HG03469 (cell line): ENCODE results near the gene TPP1.

Experiments
- ATAC-seq: cut with Tn5 transposase; IDR thresholded peaks from one replicate; pipeline ENCODE4 v1.9.1; 2021; ENCODE audit warnings: mild to moderate bottlenecking, moderate library complexity, moderate number of reproducible peaks; ENCODE audit not compliant: unreplicated experiment

The TPP1 gene

DNA sequence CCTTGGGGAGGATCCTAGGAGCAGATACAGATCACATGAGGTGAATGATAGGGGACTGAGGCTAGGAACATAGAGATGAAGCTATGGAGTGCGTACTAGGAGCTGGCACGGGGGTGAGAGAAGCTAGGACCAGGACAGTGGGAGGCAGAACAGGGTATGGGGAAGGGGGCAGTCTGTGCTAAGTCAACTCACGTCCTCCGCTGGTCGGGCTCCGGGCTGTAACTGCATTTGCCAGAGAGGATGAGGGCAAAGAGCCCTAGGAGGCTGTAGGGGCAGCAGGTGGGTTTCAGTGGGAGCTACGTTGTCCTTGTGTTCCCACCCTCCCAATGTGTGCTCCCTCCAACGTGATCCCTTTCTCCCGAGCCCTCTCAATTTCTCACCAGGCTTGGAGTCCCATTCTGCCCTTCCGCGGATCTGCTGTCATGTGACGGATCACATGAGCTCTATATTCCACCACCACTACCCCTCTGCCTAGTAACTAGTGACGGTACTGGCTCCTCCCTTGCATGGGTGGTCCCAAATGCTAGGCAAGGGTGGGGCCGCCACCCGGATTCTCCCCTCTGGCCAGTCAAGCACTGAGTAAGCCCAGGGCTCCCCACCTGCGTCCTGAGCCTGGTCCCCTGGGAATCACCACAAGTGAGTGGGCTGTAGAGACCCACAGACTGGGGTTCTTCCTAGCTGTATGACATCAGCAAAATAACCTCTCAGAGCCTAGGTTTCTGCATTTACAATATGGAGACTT is at the start of gene TPP1:
Gene TPP1 (minus strand): TSS at position 419 of the 742 bp plus-strand sequence. CDS start 22 bp downstream, at position 397.
- ATAC-seq, result peak; percentile 97

DNA sequence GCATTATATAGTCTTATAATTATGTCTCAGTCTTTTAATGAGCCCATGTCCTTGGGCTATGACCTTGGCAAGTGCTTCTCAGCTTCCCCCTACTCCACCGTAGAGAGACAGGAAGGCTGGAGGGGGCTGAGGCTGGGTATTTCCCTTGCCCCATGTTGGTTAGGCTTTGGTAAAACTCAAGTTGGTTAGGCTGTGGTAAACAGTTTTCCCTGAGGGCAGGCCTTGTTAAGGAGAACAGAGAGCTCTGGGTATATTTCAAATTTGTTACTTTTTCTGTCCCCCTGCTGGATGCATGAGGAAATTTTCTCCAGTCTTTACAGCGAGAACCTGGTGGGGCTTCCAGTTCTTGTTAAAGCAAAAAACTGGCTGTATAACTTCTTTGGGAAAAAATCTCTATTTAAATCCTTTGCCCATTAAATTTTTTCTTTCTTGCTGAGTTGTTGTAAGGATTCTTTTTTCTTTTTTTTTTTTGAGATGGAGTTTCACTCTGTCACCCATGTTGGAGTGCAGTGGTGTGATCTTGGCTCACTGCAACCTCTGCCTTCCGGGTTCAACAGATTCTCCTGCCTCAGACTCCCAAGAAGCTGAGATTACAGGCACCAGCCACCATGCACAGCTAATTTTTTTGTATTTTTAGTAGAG is 48.6 kb upstream of the TPP1 start:
- ATAC-seq, result no peak

DNA sequence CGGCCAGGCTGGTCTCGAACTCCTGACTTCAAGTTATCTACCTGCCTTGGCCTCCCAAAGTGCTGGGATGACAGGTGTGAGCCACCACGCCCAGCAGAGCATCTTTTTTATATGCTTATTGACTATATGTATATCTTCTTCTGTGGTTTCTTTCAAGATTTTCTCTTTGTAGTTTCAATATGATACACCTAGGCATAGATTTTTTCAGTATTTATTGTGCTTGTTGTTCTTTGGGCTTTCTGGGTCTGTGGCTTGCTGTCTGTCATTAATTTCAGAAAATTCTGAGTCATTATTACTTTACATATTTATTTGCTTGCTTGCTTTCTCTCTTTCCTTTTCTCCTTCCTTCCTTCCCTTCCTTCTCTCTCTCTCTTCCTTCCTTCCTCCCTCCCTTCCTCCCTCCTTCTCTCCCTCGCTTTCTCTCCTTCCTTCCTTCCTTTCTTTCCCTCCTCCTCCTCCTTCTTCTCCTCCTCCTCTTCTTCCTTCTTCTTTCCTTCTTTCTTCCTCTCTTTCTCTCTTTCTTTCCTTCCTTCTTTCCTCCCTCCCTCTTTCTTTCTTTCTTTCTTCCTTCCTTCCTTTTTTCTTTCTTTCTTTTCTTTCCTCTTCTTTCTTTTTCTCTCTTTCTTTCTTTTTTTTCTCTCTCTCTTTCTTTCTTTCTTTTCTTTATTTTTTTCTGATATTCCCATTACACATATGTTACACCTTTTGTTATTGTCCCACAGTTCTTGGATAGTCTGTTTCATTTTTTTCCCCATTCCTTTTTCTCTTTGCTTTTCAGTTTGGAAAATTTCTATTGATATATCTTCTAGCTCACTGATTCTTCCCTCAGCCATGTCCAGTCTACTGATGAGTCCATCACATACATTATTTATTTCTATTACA is 47.3 kb upstream of the TPP1 start:
- no peak for ATAC-seq

DNA sequence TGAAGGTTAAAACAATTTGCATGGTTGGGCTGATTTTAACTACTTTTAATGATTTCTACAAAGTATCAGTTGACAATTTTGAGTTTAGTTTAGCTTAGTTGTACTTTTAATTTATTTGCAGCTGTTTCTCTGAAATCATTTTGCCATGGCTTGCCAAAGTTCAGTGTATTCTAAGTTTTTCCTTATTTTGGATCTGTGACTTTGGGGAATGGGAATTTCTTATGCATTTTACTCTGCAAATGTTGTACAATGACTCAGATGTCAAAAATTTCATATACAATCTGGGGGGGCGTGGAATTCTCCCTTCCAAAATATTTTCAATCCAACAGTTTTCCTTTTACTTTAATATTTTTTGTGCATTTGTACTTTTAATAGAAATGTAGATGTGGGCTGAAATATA is 45.3 kb upstream of the TPP1 start:
- no peak for ATAC-seq

DNA sequence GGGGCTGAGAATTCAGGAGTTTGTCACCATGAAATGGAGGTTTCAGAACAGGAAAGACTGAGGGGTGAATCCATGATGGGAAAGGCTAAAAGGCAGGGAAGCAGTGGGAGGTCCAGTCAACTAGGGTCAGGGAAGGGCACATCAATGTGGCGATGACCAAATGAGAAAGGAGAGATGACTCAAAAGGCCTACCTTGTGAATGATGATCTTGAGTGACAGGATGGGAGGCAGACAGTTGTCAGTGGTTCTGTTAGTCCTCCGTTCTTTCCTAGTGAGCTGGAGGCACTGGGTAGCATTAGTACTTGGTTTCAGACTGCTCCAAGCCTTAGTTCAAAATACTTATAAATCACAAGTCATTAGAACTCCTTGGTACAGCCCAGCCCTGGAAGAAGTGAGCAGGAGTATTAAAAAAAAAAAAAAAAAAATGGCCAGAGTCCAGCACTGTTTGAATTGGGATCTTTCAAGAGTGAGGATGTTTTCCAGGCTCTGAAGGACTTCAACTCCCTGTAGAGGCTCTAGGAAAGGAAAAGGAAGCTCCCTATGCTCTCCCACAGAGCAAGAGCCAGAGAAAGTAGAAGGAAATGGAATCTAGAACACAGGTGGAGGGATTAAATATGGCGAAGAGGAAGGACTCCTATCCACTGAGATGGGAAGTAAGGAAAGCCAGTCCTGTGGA is 44.7 kb upstream of the TPP1 start:
- ATAC-seq, result no peak

DNA sequence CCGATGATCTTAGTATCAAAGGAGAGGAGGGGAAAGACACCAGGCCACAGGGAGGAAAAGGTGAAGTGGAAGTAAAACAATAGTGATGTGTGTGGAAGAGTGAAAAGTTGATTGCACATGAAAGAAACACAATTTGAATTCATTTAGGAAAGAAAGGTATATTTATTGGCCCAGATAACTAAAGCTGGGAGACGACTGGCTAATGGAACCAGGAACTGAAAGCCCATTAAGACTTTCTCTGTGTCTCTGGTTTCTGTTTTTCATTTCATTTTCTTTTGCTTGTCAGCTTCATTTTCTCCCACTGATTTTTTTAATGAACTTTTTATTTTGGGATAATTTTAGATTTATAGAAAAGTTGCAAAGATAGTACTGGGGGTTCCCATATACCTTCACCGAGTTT is 41.5 kb upstream of the TPP1 start:
- ATAC-seq, result no peak

DNA sequence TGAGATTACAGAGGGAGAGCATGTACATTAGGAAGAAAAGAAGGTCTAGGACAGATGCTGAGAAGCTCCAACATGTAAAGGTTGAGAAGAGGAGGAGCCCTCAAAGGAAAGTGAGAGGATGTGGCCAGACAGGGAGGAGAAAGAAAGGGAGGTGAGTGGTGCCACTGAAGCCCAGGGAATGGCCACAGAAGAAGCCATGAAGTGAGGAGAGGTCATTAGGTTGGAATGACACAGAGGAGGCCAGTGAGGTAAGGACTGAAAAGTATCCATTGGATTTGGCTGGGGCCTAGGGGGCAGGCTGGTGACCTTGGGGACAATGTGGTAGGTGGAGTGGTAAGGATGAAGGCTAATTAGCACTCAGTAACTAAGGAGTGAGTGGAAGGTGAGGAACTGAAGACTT is 39.4 kb upstream of the TPP1 start:
- no peak for ATAC-seq

DNA sequence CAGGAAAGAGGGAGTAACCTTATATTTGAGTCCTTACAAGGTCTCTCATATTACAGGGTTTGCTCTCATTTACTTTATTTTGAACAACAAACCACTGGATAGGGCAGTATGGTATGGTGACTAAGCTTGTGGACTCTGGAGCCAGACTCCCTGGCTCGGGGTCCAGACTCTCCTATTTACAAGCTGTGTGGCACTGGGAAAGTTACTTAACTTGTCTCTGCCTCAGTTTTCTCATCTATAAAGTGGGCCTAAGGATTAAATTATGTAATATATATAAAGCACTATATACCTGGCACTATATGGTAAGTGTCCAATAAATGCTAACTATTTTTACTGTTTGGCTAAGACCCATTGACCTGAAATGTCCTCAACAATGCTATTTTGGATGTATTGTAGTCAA is 38.1 kb upstream of the TPP1 start:
- no peak for ATAC-seq

DNA sequence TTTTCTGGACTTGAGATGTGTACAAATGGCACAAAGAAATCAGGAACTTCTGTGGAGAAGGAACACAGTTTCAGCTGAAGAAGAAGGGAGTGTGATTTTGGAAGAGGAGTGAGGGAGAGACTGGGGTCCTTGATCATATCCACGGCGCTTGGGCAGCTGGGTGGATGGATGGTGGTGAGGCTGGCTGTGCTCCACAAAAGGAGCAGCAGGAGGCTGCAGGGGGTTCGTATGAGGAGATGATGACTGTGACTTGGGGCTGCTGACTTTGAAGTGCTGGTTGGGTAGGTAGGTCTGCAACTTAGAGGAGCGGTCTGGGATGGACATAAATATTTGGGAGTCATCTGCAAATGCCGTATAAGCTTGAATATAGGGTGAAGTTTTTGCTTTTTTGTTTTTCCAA is 37.7 kb upstream of the TPP1 start:
- no peak for ATAC-seq

DNA sequence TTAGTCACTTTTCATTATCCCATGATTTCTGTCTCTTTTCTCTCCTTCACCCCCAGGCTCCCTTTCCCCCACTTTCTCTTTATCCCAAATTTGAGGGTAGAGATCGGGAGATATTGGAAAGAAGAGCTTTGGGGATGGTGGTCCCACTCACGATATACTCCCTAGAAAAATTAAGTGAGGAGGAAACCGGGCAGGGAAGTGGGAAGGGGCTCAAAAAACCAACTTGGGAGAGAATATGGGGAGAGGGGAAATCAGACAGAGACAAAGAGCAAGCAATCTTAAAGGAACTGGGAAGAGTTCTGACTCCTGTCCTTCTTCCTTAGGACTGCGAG is 37.3 kb upstream of the TPP1 start:
- ATAC-seq, result no peak

DNA sequence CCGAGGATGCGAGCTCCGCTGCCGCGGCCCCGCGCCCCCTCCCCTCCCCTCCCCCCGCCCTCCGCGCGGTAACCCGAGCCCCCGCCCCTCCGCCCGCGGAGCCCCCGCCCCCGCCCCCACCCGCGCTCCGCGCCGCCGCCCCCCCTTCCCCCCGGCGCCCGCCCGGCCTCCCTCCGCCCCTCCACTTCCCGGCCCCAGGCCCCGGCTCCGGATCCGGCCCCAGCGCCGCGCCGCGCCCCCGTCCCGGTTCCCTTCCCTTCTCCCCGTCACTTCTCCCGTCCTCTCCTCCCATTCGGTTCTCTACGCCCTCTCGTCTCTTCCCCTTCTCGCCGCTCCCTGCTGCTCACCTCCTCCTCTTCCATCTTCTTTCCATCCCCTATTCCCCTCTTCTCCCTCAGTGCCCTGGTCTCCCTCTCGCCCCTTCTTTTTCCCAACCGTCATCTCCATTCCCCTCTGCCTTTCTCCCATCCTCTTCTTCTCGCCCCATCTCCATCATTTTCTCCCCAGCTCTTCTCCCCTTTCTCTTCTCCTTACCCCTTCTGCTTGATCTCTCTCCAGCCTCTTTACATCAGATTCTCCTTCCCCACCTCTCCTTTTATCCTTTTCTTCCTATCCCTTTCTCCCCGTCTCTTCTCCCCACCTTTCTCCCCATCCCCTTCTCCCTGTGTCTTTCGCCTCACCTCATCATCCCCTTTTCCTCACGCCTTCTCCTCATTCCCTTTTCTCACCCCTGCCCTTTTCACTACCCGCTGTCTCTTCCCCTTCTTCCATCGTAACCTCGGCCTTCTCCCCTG is 36.8 kb upstream of the TPP1 start, which contains the start of gene DCHS1:
Gene DCHS1 (minus strand): TSS at position 20 of the 794 bp plus-strand sequence. CDS start 14,196 bp downstream, outside the sequence.
- ATAC-seq, result no peak

DNA sequence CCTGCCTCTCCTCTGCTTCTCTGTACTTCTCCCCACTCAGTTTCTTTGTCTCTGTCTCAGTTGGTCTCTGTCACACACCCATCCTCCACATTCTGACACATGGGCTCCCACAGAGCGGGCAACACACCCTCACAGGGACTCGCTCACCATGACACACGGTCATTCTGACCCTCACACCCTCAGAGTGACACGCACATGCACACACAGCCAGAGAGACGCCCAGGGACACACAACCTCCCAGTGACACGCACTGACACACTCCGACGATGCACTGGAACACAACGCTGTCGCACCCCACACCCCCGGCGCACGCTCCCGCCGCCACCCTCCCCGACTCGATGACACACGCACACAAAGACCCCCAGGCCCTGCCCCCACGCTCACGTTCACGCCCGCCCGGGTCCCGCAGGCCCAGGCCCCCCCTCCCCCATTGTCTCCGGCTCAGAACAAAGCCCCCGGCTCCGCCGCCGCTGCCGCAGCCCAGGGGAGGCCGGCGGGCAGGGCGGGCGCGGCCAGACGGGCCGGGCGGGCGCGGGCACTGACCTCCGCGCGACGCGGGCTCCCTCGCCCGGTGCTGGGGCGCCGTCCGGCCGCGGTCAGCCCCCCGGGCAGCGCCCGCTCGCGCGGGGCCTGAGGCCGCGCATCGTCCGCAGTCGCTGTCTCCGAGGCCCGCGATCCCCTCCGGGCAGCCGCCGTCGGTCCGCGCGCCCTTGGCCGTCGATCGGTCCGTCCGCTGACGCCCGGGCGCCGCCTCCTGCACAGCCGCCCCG is 36.0 kb upstream of the TPP1 start:
- no peak for ATAC-seq

DNA sequence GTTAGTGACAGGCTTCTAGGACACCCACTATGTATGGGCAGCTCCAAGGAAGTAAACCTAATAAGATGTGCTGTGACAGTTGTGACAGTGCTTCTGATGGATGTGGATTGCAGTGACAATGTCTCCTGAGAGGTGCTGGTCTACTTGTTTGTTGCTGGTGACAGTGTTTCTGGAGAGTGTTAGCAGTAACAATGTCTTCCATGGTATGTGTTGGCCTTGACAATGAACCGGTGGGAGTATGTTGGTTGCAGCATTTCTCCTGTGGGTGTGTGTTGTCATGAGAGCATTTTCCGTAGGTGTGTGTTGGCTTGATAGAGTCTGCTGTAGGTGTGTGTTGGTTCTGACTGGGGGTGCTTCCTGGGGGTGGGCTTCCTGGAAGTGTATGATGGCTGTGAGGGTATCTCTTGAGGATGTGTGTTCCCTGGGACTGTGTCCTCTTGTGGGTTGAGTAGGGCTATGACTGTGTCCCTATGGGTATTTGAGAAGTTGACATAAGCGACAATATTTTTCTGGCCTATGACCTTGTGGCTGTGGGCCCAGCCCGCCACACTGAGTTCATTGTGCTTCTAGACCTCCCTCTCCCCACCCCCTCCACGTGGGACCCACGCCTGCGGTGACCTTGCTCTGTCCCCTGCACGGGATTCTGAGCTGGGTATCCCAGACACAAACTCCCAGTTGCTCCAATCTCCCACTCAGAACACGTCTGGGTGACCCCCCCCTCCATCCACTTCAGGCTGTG is 35.2 kb upstream of the TPP1 start:
- ATAC-seq, result no peak

DNA sequence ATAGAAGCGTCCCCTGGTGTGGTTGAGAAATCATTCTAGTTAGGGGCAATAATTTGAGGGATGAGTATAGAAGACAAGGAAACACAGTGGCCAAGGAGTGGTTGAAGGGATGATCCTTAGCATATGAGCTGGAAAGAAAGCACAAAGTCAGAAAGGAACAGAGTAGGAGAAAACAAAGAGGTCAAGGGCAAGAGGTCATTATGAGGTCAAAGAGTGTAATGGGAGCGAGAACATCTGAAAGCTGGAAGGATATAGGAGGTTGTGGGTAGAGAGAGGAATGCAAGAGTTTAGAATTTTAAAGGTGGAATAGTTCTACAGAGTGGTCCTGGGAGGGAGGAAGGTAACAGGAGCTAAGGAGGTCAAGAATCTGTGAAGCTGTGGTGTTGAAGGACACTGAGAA is 34.4 kb upstream of the TPP1 start:
- no peak for ATAC-seq

DNA sequence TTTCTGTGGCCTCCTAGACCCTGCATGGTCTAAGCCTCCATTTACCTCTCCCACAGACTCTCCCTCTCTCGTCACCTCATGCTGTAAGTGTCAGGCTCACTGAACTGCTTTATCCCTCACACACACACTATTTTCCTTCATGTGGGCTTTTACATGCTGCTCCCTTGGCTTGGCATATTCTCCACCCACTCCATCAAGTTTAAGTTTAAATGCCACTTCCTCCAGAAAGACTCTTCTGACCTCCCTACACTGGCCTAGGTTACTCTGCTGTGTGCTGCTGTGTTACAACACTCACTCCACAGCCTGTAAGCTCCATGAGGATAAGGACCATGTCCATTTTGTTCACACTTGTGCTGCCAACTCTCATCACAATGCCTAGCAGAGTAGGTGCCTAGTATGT is 33.9 kb upstream of the TPP1 start:
- ATAC-seq, result no peak

DNA sequence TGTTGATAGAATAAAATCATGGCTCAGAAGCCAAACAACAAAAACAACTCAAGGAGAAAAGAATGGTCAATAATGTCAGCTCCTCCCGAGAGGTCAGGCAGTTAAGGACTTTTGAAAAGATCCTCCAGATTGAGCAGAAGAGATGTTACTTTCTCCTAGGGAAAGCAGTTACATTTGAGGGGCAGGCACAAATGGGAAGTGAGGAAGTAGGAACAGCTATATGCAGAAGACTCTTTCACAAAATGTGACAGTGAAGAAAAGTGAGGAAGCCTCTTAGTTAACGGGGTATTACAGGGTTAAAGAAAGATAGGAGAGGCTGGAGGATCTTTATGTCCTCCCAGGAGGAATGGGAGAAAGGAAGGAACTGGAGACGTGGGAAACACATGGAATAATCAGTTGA is 33.0 kb upstream of the TPP1 start:
- no peak for ATAC-seq

DNA sequence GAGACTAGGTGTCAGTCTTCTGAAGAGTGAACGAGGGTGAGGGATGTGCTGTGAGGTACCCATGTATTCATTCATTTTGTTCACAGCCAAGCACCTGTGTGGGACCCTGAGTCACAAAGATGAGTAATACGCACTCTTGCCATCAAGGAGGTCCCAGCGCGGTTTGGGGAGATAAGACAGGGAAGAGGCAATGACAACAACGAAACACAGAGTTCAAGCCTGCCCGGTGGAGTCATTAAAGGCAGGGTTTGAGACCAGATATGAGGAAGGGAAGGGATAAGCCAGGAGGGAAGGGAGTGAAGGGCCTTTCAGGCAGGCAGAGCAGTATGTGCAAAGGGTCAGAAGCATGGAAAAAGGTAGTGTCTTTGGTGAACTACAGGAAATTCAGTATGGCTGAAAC is 31.8 kb upstream of the TPP1 start:
- no peak for ATAC-seq

DNA sequence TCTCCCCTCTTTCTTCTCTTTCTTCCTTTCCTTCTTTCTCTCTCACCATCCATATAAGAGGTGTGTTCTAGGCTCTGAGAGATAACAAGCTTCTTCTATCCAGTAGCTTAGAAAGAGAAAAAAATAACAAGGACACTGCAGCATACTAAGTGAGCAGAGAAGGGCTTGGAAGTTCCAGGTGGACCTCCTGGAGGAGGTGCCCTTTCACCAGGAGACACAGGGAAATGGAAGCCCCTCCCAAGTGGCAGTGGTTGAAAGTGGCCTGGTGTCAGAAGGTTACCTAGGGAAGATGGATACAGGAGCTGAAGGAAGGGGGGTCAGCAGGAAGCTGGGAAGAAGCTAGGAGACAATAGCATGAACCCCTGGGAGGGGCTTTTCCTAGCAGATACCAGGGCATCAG is 30.9 kb upstream of the TPP1 start:
- ATAC-seq, result no peak

DNA sequence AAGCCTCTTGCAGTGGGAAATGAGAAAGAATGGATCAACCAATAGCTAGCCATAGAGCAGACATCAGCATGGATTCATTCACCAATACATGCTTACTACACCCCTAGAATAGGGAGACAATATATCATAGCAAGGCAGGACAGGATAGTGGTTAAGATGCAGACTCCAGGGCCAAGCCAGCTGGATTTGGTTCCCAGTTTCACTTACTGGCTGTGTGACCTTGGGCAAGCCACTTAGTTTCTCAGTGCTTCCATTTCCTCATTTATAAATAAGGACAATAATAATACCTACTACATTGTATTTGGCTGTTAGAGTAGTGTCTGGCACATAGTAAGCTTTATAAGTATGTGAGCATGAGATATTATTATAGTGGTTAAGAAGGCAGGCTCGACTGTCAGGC is 29.3 kb upstream of the TPP1 start:
- no peak for ATAC-seq
